LoVo (cell line): ENCODE measurements around the gene IFNA7.
"Not testable (repeated sequence)": the region's sequence is repeated elsewhere in the genome, so short reads cannot be mapped to it uniquely, and the experiment has no call there.

Experiments
- DNase-seq: peaks from one replicate; pipeline ENCODE4 v3.0.0-alpha.2; 2016; ENCODE audit warnings: low spot score

IFNA7 gene

GRCh38 chr9:21202105-21202504 lies at the start of gene IFNA7:
TSS of gene IFNA7 (minus strand) at chr9:21202205. CDS start at chr9:21202165, 40 bp downstream.
- DNase-seq, result not testable (repeated sequence)

DNA sequence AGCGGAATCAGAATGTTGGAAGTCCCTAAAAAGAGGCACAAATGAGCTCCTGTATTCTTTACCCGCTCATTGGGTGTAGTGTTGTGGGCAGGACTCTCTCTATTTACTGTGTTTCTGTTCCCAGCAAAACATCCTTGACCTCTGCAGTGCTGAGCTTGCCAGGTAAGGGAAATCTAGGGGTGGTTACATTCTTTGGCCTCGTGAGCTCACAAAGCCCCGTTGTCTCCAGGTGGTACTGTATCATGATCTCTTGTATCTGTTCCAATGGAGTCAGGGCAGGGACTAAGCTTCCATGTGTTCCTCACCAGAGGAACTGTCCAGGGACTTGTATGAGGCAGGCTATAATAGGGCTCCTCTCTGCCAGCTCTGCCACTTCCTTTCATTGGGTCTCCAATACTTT lies 49.6 kb upstream of the IFNA7 start:
- no peak for DNase-seq

DNA sequence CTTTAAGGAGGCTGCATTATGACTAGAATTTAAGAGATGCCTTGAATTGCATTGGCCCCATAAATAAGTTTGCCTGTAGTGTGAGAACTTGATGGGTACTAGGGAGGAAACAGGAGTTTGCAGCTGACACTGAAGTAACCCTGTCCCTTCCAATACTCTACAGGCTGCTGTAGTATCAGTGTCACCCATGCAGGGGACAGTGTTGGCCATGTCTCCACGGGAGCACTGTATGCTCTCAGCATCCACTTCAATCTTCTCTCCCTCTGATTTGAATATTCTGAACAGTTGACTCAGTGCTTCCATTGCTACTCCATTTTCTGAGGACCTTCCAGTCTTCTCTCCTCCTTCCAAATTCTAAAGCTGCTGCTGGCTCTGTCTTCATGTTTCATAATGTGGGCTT lies 49.2 kb upstream of the IFNA7 start:
- DNase-seq, result no peak

DNA sequence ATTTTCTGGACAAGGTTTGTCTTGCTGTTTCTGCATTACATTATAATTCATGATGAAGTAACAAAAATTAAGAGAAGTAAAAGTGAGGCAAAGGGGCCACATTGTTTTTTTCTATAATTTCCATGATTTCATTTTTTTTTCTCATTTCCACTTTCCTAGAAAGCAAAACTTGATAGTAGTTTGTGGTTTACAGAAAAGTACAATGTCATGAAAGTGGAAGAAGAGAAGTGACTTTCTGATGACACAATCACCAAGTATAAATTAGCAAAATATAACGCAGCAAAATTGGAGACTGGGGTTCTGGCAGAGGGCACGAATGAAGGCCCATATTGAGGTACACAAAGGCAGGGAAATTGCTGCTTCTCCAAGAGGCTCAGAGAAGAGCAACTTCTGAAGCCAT lies 42.8 kb upstream of the IFNA7 start:
- DNase-seq, result no peak

- DNase-seq, result no peak
Measured at GRCh38 chr9:21239911-21240310, 37.9 kb upstream of the IFNA7 start, which contains the start of gene IFNA14. TSS of gene IFNA14 (minus strand) at chr9:21240005. CDS start at chr9:21239935, 70 bp downstream.

GRCh38 chr9:21236360-21236714 lies 34.3 kb upstream of the IFNA7 start:
- DNase-seq, result not testable (repeated sequence)

DNA sequence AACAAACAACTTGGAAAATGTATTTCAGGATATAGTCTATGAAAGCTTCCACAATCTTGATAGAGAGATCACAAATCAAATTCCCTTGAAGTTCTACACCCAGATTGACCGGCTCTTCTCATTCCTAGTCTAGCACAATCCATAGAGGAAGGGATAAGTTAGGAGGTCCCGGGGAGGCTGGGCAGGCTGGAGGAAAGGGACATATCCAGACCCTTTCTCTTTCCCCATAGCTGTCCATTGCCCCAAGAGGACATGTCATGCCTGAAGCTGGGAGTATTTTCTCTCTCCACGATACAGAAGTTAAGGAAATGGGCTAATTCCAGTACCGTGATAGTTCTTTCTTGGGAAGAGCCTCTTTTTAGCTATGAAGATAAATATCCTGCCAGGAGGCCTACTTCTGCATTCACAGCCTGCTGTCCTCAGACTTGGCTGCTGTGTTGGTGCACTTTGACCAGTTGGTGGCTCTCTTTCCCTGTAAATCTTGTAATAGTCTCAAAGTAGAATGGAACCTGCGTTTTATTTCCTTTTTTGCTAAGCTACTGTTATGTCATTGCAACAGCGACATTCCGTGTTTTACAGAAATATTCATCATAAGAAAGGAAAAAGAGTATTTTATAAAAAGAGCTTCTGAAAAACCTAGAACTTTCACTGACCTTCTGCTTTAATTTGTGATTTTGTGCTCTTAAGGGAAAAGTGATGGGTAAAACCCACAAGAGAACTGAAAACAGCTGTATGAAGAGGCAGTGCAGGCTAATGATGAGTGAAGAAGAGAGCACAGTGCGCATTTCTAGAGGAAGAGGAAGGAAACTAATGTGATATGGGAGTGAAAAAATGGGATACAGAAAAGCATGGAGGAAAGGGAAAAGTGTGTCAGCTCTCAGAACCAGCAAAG lies 33.7 kb upstream of the IFNA7 start:
- peak; percentile 48 for DNase-seq

DNA sequence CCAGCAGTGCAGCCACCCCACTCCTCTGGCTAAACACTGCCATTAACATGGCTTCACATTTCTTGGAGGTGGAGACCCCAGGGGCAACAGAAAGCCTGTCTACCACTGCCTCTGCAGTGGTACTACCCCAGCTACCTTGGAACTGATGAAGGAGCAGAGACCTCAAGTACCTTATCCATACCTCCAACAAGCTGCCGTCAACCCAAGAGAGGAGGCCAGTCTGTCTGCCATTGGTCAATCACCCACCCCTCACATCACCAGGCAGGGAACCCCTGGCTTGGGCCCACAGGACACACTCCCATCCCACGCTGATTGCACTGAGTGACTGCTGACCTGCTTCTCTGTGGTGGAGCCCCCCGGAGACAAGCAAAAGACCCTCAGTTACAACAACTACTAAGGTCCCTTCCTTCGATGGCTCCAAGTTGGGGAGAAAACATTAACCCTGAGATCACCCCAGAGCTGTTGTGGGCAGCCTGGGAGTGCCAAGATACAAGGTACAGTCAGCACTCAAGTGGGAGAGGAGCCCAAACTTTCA lies 32.2 kb upstream of the IFNA7 start:
- DNase-seq, result no peak

DNA sequence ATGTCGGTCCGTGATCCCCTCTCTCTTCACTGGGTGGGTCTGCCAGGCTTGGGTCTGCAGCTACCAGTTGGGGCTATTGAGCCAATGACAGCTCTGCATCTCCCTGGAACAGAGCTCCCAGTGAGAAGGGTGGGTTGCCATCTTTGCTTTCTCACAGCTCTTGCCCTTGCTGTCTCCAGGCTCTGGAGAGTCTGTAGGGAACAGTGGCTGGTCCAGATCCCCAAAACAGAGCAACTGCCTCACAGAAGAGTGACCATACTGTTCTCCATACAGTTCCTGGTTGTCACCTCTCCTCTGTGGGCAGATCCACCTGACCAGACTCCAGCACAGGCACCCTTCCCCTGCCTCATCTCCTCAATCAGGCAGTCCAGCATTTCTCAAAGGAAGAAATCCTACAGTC lies 31.3 kb upstream of the IFNA7 start:
- no peak for DNase-seq

- DNase-seq, result no peak
Measured at GRCh38 chr9:21228122-21228521, 26.1 kb upstream of the IFNA7 start, which contains the start of gene IFNA17. TSS of gene IFNA17 (minus strand) at chr9:21228222. CDS start at chr9:21228173, 49 bp downstream.

DNA sequence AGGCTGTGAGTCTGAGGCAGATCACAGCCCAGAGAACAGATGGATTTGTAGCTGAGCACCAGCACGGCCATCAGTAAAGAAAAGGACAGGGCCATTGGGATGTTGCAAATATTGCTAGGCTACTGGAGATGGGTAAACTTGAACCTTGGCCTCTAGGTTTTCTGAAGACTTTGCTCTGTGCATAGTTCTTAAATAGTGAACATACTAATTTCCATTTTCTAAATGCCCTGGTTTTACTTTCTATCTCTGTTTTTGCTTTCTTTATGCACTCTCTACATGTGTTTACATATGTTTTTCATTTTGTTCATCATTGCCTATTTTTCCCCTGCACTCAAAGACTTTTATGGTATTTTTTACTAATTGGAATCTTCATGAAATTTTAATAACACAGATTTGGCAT lies 15.2 kb upstream of the IFNA7 start, which contains the start of gene IFNA16:
Gene IFNA16 (minus strand): TSS at position 101 of the 400 bp plus-strand sequence. CDS start 6 bp downstream, at position 95.
- DNase-seq, result not testable (repeated sequence)

GRCh38 chr9:21213411-21214326 lies 11.7 kb upstream of the IFNA7 start:
- DNase-seq, result not testable (repeated sequence)

DNA sequence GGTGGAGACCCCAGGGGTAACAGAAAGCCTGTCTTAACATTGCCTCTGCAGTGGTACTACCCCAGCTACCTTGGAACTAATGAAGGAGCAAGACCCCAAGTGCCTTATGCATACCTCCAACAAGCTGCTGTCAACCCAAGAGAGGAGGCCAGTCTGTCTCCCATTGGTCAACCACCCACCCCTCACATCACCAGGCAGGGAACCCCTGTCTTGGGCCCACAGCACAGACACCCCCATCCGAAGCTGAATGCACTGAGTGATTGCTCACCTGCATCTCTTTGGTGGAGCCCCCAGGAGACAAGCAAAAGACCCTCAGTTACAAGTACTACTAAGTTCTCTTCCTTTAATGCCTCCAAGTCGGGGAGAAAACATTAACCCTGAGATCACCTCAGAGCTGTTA lies 10.2 kb upstream of the IFNA7 start:
- DNase-seq, result not testable (repeated sequence)

- DNase-seq, result not testable (repeated sequence)
Measured at GRCh38 chr9:21210782-21211181, 8.8 kb upstream of the IFNA7 start.

DNA sequence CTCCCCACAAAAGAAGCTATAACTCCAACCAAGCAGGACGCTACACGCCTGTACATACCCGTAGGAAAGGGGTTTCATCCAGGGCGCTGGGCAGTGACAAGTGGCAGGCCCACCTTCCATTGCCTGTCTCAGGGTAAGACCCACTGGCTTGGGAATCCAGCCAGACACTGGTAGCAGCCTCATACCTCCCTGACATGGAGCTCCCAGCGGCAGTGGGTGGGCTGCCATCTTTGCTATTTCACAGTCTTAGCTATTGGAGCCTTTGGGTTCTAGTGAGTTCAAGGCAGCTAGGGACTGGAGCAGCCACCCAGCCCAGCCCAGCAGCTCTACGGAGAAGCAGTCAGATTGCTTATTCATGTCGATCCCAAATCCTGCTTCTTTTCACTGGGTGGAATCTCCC lies 8.3 kb upstream of the IFNA7 start:
- no peak for DNase-seq

GRCh38 chr9:21207043-21207442 lies 5.0 kb upstream of the IFNA7 start, which contains the start of gene IFNA10:
TSS of gene IFNA10 (minus strand) at chr9:21207143. CDS start at chr9:21207097, 46 bp downstream.
- DNase-seq, result not testable (repeated sequence)

- no peak for DNase-seq
Measured at GRCh38 chr9:21205204-21205603, 3.2 kb upstream of the IFNA7 start.

GRCh38 chr9:21194867-21195776 lies 6.9 kb downstream of the IFNA7 start:
- DNase-seq, result not testable (repeated sequence)

- DNase-seq, result not testable (repeated sequence)
Measured at GRCh38 chr9:21187487-21187886, 14.5 kb downstream of the IFNA7 start, which contains the start of gene IFNA4. TSS of gene IFNA4 (minus strand) at chr9:21187587. CDS start at chr9:21187531, 56 bp downstream.

DNA sequence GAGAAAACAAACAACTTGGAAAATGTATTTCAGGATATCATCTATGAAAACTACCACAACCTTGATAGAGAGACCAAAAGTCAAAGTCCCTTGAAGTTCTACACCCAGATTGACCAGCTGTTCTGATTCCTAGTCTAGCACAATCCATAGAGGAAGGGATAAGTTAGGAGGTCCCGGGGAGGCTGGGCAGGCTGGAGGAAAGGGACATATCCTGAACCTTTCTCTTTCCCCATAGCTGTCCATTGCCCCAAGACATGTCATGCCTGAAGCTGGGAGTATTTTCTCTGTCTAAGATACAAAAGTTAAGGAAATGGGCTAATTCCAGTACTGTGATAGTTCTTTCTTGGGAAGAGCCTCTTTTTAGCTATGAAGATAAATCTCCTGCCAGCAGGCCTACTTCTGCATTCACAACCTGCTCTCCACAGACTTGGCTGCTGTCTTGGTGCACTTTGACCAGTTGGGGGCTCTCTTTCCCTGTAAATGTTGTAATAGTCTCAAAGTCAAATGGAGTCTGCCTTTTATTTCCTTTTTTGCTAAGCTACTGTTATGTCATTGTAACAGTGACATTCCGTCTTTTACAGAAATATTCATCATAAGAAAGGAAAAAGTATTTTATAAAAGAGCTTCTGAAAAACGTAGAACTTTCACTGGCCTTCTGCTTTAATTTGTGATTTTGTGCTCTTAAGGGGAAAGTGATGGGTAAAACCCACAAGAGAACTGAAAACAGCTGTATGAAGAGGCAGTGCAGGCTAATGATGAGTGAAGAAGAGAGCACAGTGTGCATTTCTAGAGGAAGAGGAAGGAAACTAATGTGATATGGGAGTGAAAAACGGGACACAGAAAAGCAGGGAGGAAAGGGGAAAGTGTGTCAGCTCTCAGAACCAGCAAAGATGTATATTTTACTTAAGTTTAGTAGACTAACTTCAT lies 18.9 kb downstream of the IFNA7 start:
- DNase-seq, result not testable (repeated sequence)
